Trophoblast cell (in vitro differentiated cells and primary cell): ENCODE results near the gene ZNF765.
"Not testable (repeated sequence)": the region's sequence is repeated elsewhere in the genome, so short reads cannot be mapped to it uniquely, and the experiment has no call there.

Experiments
- DNase-seq, 2 donors: peaks; one replicate each; pipeline ENCODE4 v3.0.0-alpha.2; 2016
- H2AFZ ChIP-seq: 2 replicates; pipeline ENCODE4 v1.6.1; 2013; ENCODE audit warnings: low read length, moderate library complexity, mild to moderate bottlenecking; ENCODE audit not compliant: insufficient read depth, poor library complexity
- H2AK5ac ChIP-seq: 2 replicates; pipeline ENCODE4 v1.6.1; 2013; ENCODE audit warnings: mild to moderate bottlenecking, low read length
- H2BK120ac ChIP-seq: 2 replicates; pipeline ENCODE4 v1.6.1; 2013; ENCODE audit warnings: low read length, mild to moderate bottlenecking, moderate library complexity; ENCODE audit not compliant: insufficient read depth, poor library complexity
- H2BK12ac ChIP-seq: 2 replicates; pipeline ENCODE4 v1.6.1; 2013; ENCODE audit warnings: mild to moderate bottlenecking, low read length, moderate library complexity
- H2BK5ac ChIP-seq: 2 replicates; pipeline ENCODE4 v1.6.1; 2013; ENCODE audit warnings: low read length, low read depth, moderate library complexity, mild to moderate bottlenecking; ENCODE audit not compliant: poor library complexity
- H3K14ac ChIP-seq: 2 replicates; pipeline ENCODE4 v1.6.1; 2013; ENCODE audit warnings: mild to moderate bottlenecking, low read length
- H3K18ac ChIP-seq: 2 replicates; pipeline ENCODE4 v1.6.1; 2013; ENCODE audit warnings: mild to moderate bottlenecking, low read length
- H3K23ac ChIP-seq: 2 replicates; pipeline ENCODE4 v1.6.1; 2013; ENCODE audit warnings: low read length
- H3K27ac ChIP-seq: 2 replicates; pipeline ENCODE4 v1.5.1; 2013; ENCODE audit warnings: low read depth, mild to moderate bottlenecking, inconsistent platforms, low read length, moderate library complexity
- H3K27me3 ChIP-seq: 2 replicates; pipeline ENCODE4 v1.6.1; 2013; ENCODE audit warnings: inconsistent platforms, mild to moderate bottlenecking, low read length, moderate library complexity; ENCODE audit not compliant: insufficient read depth
- H3K36me3 ChIP-seq, 2 experiments: 1 replicate in 1 of 2; 2 replicates in 1 of 2; pipeline ENCODE4 v1.6.1; 2013; ENCODE audit warnings: low read length in 2 of 2, mild to moderate bottlenecking in 2 of 2, moderate library complexity in 1 of 2; ENCODE audit not compliant: insufficient read depth in 2 of 2, control insufficient read depth in 1 of 2
- H3K4ac ChIP-seq: 2 replicates; pipeline ENCODE4 v1.6.1; 2013; ENCODE audit warnings: low read depth, mild to moderate bottlenecking, low read length, moderate library complexity
- H3K4me1 ChIP-seq, 2 experiments: 1 replicate in 1 of 2; 2 replicates in 1 of 2; pipeline ENCODE4 v1.6.1; 2013; ENCODE audit warnings: low read length in 2 of 2, mild to moderate bottlenecking in 2 of 2, moderate library complexity in 1 of 2; ENCODE audit not compliant: insufficient read depth in 2 of 2, control insufficient read depth in 1 of 2
- H3K4me2 ChIP-seq: 2 replicates; pipeline ENCODE4 v1.6.1; 2013; ENCODE audit warnings: inconsistent platforms, mild to moderate bottlenecking, low read length, moderate library complexity
- H3K4me3 ChIP-seq: 2 replicates; pipeline ENCODE4 v1.5.1; 2013; ENCODE audit warnings: mild to moderate bottlenecking, low read depth, low read length, inconsistent platforms
- H3K79me1 ChIP-seq: one replicate; pipeline ENCODE4 v1.6.1; 2013; ENCODE audit warnings: low read length
- H3K79me2 ChIP-seq: 2 replicates; pipeline ENCODE4 v1.6.1; 2013; ENCODE audit warnings: low read length, mild to moderate bottlenecking; ENCODE audit not compliant: control insufficient read depth, insufficient read depth, poor library complexity
- H3K9ac ChIP-seq: 2 replicates; pipeline ENCODE4 v1.6.1; 2013; ENCODE audit warnings: mild to moderate bottlenecking, low read length
- H3K9me3 ChIP-seq: 2 replicates; pipeline ENCODE4 v1.6.1; 2013; ENCODE audit warnings: low read depth, mild to moderate bottlenecking, control low read depth, inconsistent platforms, low read length; ENCODE audit not compliant: insufficient read depth
- H4K12ac ChIP-seq: 2 replicates; pipeline ENCODE4 v1.6.1; 2013; ENCODE audit warnings: low read depth, mild to moderate bottlenecking, low read length, moderate library complexity
- H4K8ac ChIP-seq: 2 replicates; pipeline ENCODE4 v1.6.1; 2013; ENCODE audit warnings: low read depth, mild to moderate bottlenecking, low read length, moderate library complexity
- H4K91ac ChIP-seq: one replicate; pipeline ENCODE4 v1.6.1; 2013; ENCODE audit warnings: low read depth, mild to moderate bottlenecking, low read length, moderate library complexity
- WGBS: extraction: QIAGEN DNeasy Blood & Tissue Kit; methylation state at CpG from one replicate; pipeline ENCODE4 v1.1.7; 2013; ENCODE audit warnings: missing lambda C conversion rate; ENCODE audit not compliant: insufficient read length, insufficient coverage; ENCODE audit errors: extremely low coverage; 5-methylcytosine and 5-hydroxymethylcytosine counted together

The ZNF765 gene

GRCh38 chr19:53463263-53463662 is 68.3 kb downstream of the ZNF765 start:
- no CpG with 5 or more reads among the region's 19 CpGs for WGBS

GRCh38 chr19:53466726-53467484 is 72.0 kb downstream of the ZNF765 start:
- no peak overlapping the region for H2BK120ac ChIP-seq
- peak overlapping the region; percentile 60 for H3K4me3 ChIP-seq
- H2BK5ac ChIP-seq = no peak overlapping the region
- no peak overlapping the region for H3K9ac ChIP-seq
- no peak overlapping the region for H2BK12ac ChIP-seq
- H3K79me1 ChIP-seq = peaks cover 4% of the 10 kb centered on the region
- H3K27me3 ChIP-seq = no peaks in the 10 kb centered on the region
- peaks cover 7% of the 10 kb centered on the region for H3K9me3 ChIP-seq
- peak overlapping the region; percentile 78 for H2AFZ ChIP-seq
- H3K4me2 ChIP-seq = peak overlapping the region; percentile 95
- H3K36me3 ChIP-seq = no peaks in the 10 kb centered on the region
- peak overlapping the region; percentile 8 for H4K91ac ChIP-seq
- H2AK5ac ChIP-seq = no peak overlapping the region
- H4K12ac ChIP-seq = peak overlapping the region; percentile 43
- peaks cover 5% of the 10 kb centered on the region for H3K79me2 ChIP-seq
- no peak overlapping the region for H3K18ac ChIP-seq
- no peak overlapping the region for H3K4ac ChIP-seq
- peaks cover 0 to 4% of the 10 kb centered on the region in 2 experiments for H3K4me1 ChIP-seq
- no peak overlapping the region for H3K27ac ChIP-seq
- no CpG with 5 or more reads among the region's 31 CpGs for WGBS
- H3K23ac ChIP-seq = no peak overlapping the region
- no peak overlapping the region for H3K14ac ChIP-seq
- DNase-seq = no peak
- H4K8ac ChIP-seq = no peak overlapping the region

More at GRCh38 chr19:53463263-53463662, 68.3 kb downstream of the ZNF765 start:
- H2BK5ac ChIP-seq = no peak overlapping the region
- H3K4me1 ChIP-seq = peaks cover 4 to 6% of the 10 kb centered on the region in 2 experiments
- H3K23ac ChIP-seq = no peak overlapping the region
- no peak overlapping the region for H4K8ac ChIP-seq
- H3K4me2 ChIP-seq = no peak overlapping the region
- H3K4me3 ChIP-seq = no peak overlapping the region
- no peak overlapping the region for H3K14ac ChIP-seq
- H3K36me3 ChIP-seq = peaks cover 0 to 2% of the 10 kb centered on the region in 2 experiments
- no peak overlapping the region for H3K27ac ChIP-seq
- no peak overlapping the region for H4K12ac ChIP-seq
- no peak overlapping the region for H3K4ac ChIP-seq
- no peak overlapping the region for H3K9ac ChIP-seq
- H3K18ac ChIP-seq = no peak overlapping the region
- H2BK120ac ChIP-seq = no peak overlapping the region
- H3K27me3 ChIP-seq = no peaks in the 10 kb centered on the region
- H2AFZ ChIP-seq = no peak overlapping the region
- peaks cover 4% of the 10 kb centered on the region for H3K79me1 ChIP-seq
- peaks cover 4% of the 10 kb centered on the region for H3K79me2 ChIP-seq
- no peak overlapping the region for H2BK12ac ChIP-seq
- H2AK5ac ChIP-seq = no peak overlapping the region
- H4K91ac ChIP-seq = no peak overlapping the region
- H3K9me3 ChIP-seq = peaks cover 12% of the 10 kb centered on the region
- DNase-seq = peak; percentile 10 to 15

- Histone ChIP-seq H4K12ac (peak within 1 kb of the TSS; percentile 87), H3K27me3 (no peaks in the 10 kb centered on the region), H3K36me3 (no peaks in the 10 kb centered on the region), H4K91ac (peak within 1 kb of the TSS; percentile 89), H3K14ac (peak within 1 kb of the TSS; percentile 94), H3K79me1 (peaks cover 4% of the 10 kb centered on the region), H3K4me1 (peaks cover 0 to 4% of the 10 kb centered on the region in 2 experiments), H3K4me2 (peak within 1 kb of the TSS; percentile 95), H3K23ac (no peak within 1 kb of the TSS), H3K4ac (peak within 1 kb of the TSS; percentile 80), H3K27ac (peak within 1 kb of the TSS; percentile 85), H3K18ac (peak within 1 kb of the TSS; percentile 99), H2BK12ac (peak within 1 kb of the TSS; percentile 64), H3K4me3 (peak within 1 kb of the TSS; percentile 78), H3K9me3 (peaks cover 7% of the 10 kb centered on the region), H4K8ac (peak within 1 kb of the TSS; percentile 95), H2AK5ac (peak within 1 kb of the TSS; percentile 86), H3K79me2 (peaks cover 7% of the 10 kb centered on the region), H2BK5ac (peak within 1 kb of the TSS; percentile 96), H3K9ac (peak within 1 kb of the TSS; percentile 74), H2BK120ac (peak within 1 kb of the TSS; percentile 98), H2AFZ (peak within 1 kb of the TSS; percentile 97)
- WGBS = no CpG with 5 or more reads among the region's 55 CpGs
- DNase-seq = peak; percentile 89 to 93
These were observed 72.7 kb downstream of the ZNF765 start, which contains the start of gene ZNF813 for GRCh38 chr19:53467485-53468262. Gene ZNF813 (plus strand): TSS chr19:53467733. CDS start chr19:53483823, 16,090 bp downstream.

- H2BK12ac ChIP-seq = not testable (repeated sequence)
These were observed 73.7 kb downstream of the ZNF765 start for GRCh38 chr19:53468628-53469027.

More at GRCh38 chr19:53468628-53469027, 73.7 kb downstream of the ZNF765 start:
- H3K14ac ChIP-seq, H3K36me3 ChIP-seq, H3K4ac ChIP-seq, H3K79me2 ChIP-seq, H4K8ac ChIP-seq, H3K9ac ChIP-seq, H2BK5ac ChIP-seq, H3K4me1 ChIP-seq, H3K4me3 ChIP-seq, H3K79me1 ChIP-seq, H3K18ac ChIP-seq, H3K27me3 ChIP-seq, H2AK5ac ChIP-seq, H4K12ac ChIP-seq, H3K9me3 ChIP-seq, H2BK120ac ChIP-seq, H2AFZ ChIP-seq, H3K23ac ChIP-seq: not testable (repeated sequence)
- WGBS = no CpG with 5 or more reads among the region's 8 CpGs
- peak overlapping the region; percentile 85 for H3K27ac ChIP-seq
- H4K91ac ChIP-seq = peak overlapping the region; percentile 32
- H3K4me2 ChIP-seq = peak overlapping the region; percentile 69
- peak; percentile 6 to 16 for DNase-seq
